Measurements from ENCODE around the gene SPINK9.
"Not testable (repeated sequence)": the region's sequence is repeated elsewhere in the genome, so short reads cannot be mapped to it uniquely, and the experiment has no call there.

The SPINK9 gene

GRCh38 chr5:148335259-148335658 is at the start of gene SPINK9:
Gene SPINK9, plus strand, starts transcription at chr5:148335559. Its CDS starts 55 bp downstream, at chr5:148335614.
- DNase-seq (ENCODE audit: low spot score) = no peak

- peak; percentile 54 for DNase-seq (ENCODE audit: low spot score)
Measured at GRCh38 chr5:148290271-148291195, 44.8 kb upstream of the SPINK9 start.

- DNase-seq (ENCODE audit: low spot score) = no peak
Measured at GRCh38 chr5:148297731-148298130, 37.6 kb upstream of the SPINK9 start.

GRCh38 chr5:148306446-148306845 is 28.9 kb upstream of the SPINK9 start:
- DNase-seq (ENCODE audit: low spot score) = peak; percentile 22

GRCh38 chr5:148309019-148309418 is 26.3 kb upstream of the SPINK9 start:
- DNase-seq (ENCODE audit: low spot score) = no peak

- no peak for DNase-seq (ENCODE audit: low spot score)
Measured at GRCh38 chr5:148309746-148310145, 25.6 kb upstream of the SPINK9 start.

GRCh38 chr5:148311484-148311883 is 23.9 kb upstream of the SPINK9 start:
- no peak for DNase-seq (ENCODE audit: low spot score)

- DNase-seq (ENCODE audit: low spot score) = no peak
Measured at GRCh38 chr5:148312153-148312552, 23.2 kb upstream of the SPINK9 start, which contains the start of gene SPINK7. Gene SPINK7, plus strand, starts transcription at chr5:148312423. Its CDS starts 61 bp downstream, at chr5:148312484.

GRCh38 chr5:148314187-148314586 is 21.2 kb upstream of the SPINK9 start:
- no peak for DNase-seq (ENCODE audit: low spot score)

GRCh38 chr5:148314731-148315130 is 20.6 kb upstream of the SPINK9 start:
- no peak for DNase-seq (ENCODE audit: low spot score)

- DNase-seq (ENCODE audit: low spot score) = not testable (repeated sequence)
Measured at GRCh38 chr5:148320011-148320963, 15.1 kb upstream of the SPINK9 start.

- no peak for DNase-seq (ENCODE audit: low spot score)
Measured at GRCh38 chr5:148333262-148333849, 2.0 kb upstream of the SPINK9 start.

GRCh38 chr5:148336704-148337435 is 1.5 kb downstream of the SPINK9 start:
- no peak for DNase-seq (ENCODE audit: low spot score)

- no peak for DNase-seq (ENCODE audit: low spot score)
Measured at GRCh38 chr5:148342371-148343045, 7.1 kb downstream of the SPINK9 start.

GRCh38 chr5:148343046-148343407 is 7.7 kb downstream of the SPINK9 start:
- no peak for DNase-seq (ENCODE audit: low spot score)

GRCh38 chr5:148343603-148344487 is 8.5 kb downstream of the SPINK9 start:
- DNase-seq (ENCODE audit: low spot score) = no peak

- DNase-seq (ENCODE audit: low spot score) = no peak
Measured at GRCh38 chr5:148347706-148348105, 12.3 kb downstream of the SPINK9 start.

GRCh38 chr5:148352696-148353095 is 17.3 kb downstream of the SPINK9 start:
- no peak for DNase-seq (ENCODE audit: low spot score)

GRCh38 chr5:148353634-148354033 is 18.3 kb downstream of the SPINK9 start:
- DNase-seq (ENCODE audit: low spot score) = no peak

- no peak for DNase-seq (ENCODE audit: low spot score)
Measured at GRCh38 chr5:148364343-148364742, 29.0 kb downstream of the SPINK9 start.
